HT1080 (cell line): ENCODE measurements around the gene CASS4. TPM values are rescaled to one million over a fixed set of nuclear protein-coding genes. Genes with fewer than 3 reads are reported as not detected.
"Not testable (repeated sequence)": the region's sequence is repeated elsewhere in the genome, so short reads cannot be mapped to it uniquely, and the experiment has no call there.

Source experiments
- DNase-seq: peaks from one replicate; pipeline ENCODE4 v3.0.0-alpha.2; 2015; ENCODE audit warnings: low read depth
- total RNA-seq: library from RNA; depleted of rRNA; stranded (reverse); fragments of >200 nt; shearing (Covaris generic); gene quantifications from 2 replicates; pipeline ENCODE4 v1.2.3, GENCODE V29; 2014

The CASS4 gene
- total RNA-seq, 1 experiment from 2014 or later, result not detected

DNA sequence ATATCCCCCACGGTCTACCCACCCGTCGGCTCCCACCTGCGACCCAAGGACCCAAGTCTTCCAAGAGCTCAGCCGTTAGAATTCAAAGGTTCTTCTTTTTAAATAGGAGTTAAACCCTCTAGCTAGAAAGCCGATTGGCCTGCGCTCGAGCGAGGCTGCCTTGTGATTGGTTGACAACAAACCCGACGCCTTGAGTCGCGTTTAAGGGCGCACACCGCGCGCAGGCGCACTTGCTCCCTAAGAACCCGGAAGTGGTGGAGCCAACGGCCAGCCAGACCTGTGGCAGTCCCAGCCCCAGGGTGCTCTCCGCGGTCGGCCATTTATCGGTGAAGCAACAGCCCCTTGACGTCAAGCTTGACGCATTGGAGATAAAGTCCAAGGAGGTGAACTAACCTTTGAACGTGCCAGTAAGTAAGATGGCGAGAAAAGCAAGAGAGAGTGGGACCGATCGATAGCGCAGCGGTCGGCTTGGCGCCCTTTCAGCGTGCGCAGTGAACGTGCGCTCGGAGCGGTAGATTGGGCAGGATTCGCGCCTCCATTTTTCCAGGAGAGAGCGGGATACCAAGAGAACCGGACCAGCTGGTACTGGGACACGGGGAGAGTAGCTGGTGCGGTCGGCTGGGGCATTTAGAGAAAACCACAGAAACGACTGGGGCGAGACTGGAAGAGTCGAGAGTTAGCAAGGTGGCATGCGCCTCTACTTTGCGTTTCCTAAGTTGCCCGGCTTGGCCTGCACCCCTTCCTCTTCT, 19.8 kb upstream of the CASS4 start, which contains the start of the genes AURKA and CSTF1:
TSS of gene AURKA (minus strand) at position 84 of the 749 bp plus-strand sequence. CDS start 4,018 bp downstream, outside the sequence.
TSS of gene CSTF1 (plus strand) at position 514 of the 749 bp plus-strand sequence. CDS start 2,908 bp downstream, outside the sequence.
- DNase-seq, result peak; percentile 100

DNA sequence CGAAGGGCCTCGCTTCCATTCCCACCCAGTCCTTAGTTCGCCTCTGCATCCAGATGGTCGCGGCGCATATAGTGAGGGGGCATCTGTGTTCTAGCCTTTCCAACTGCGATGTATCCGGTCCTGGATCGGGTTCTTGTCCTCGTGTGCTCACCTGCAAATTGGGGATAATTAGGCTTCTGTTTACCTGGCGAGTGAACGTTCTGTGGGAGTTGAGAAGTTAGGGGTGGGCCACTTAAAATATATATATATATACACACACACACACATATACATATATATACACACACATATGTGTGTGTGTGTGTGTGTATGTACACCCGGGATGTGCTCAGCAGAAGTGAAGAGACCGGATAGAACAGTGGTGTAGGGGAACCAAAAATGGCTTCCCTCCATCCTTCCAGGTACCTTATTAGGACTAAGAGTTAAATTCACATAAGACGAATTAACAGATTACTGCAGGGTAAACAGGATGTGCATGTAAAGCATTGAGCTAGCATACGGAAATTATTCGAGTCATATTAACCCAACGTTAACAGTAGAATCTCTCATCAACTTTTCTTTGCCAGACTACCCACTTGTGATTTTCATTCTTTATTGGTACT, 19.1 kb upstream of the CASS4 start:
- DNase-seq, result no peak

DNA sequence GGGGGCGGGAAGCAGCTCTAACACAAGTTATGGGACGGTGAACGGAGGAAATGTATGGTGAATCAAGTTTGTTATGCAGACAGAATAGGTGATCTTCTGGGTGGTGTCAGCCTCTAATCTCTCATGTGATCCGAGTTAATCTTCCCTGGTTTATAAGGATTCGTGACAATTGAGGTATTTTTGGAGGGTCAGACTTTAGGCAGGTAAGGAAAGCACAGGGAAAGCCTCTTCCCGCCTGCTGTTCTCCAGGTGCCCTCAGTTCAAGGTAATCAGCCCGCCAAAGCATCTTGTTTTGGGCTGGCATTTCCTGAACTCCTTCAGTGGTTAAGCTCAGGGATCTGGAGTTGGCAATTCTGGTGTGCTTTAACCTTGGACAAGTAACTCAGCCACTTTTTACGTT, 18.4 kb upstream of the CASS4 start:
- DNase-seq, result no peak

DNA sequence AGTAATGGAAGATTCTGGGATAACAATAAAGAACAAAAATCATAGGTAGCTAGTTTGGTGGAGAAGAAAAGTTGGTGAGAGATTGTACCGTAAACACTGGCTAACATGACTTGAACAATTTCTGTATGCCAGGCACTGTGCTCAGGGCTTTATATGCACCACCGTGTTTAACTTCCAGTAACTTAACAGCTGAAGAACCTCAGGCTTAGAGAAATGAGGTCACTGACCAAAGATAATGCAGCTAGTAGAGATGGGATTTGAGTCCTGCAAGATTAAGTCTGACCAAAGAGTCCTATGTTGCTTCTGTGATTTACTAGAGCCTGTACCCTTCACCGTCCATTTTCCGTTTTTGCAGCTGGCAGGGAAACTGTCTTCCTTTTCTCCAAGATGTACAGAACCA, 16.9 kb upstream of the CASS4 start:
- no peak for DNase-seq

DNA sequence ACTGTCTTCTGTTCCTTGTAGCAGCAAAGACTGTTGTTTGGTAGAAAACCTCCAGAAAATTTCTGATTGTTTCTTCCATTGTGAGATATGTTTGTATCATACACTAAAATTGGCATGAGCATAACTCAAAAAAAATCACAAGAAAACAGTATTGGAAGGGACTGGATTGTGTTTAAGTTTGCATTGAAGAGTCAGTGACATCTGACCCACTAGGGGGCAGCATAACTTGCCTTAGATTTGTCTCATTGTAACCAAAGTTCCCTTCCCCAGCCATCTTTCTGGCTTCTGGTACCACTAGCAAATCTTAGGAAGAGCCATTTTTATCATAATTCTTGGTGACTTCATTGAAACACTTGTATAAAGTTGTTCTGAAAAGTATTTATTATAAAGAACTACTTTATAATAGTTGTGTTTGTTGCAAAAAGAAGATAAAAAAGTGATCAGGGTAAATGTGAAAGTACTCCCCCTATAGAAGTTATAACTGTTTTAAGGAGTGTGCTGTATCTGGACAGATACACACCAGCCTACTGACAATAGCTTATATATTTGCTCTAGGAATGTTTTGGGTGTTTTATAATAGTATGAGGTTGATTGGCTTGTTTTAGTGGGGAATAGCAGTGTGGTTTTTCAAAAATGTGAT, 11.9 kb upstream of the CASS4 start:
- peak; percentile 44 for DNase-seq

DNA sequence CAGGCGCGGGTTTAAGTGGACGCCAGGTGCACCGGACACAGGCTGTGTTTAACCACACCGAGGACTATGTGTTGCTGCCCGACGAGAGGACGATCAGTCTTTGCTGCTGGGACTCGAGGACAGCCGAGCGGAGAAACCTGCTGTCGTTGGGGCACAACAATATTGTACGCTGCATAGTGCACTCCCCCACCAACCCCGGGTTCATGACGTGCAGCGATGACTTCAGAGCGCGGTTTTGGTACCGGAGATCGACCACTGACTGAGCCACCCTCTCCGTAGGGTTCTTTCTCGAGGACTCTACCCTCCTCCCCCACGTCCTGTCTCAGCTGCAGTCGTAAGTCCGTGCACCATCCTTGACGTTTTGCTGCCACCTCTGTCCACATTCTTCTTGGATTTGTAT, 8.6 kb upstream of the CASS4 start:
- DNase-seq, result no peak

DNA sequence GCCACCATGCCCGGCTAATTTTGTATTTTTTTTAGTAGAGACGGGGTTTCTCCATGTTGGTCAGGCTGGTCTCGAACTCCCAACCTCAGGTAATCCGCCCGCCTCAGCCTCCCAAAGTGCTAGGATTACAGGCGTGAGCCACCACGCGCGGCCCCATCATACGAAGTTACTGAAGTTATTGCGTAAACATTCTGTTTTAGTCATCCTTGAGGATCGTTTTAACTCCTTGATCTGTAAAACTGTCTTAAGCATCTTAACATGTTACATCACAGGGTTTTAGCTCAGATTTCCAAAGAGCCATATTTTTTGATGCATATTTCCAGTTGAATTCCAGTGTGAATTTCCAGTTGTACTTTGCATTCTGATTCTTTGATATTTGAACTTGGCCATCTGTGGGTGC, 6.7 kb upstream of the CASS4 start:
- not testable (repeated sequence) for DNase-seq

DNA sequence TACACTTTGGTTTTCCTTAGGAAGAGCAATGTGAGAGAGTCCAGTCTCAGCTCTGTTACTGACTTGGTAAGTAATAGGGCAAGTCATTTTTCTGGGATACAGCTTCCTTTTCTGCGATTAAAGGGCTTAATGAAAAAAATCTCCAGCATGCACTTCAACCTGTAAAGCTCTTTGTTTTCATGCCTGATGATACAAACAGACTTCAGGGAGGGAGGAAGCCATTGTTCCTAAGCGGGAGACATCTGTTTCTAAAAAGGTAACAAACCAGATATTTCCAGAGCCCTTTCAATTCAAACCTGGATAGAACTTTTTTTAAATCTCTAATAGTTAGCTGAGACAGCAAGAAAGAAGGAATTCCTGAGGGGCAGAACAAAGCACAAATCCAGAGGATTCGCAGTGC, 5.2 kb upstream of the CASS4 start:
- DNase-seq, result no peak

DNA sequence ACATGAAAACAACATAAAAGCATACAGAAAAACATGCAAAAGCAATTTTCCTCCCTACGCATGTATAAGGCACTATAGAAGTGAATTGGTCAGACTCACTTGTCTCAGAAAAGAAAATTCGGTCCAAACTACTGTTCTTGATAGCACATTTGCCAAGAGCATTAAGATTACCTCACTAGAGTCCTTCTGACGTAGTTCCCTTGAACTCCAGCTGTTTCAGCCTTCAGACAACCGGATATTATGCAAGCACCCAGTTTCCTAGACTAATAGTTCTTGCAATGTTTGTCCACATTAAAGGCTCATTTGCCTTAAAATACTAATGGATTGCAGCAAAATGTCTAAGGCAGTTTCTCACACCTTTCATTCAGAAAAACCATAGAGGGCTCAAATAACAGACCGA, 2.5 kb upstream of the CASS4 start:
- no peak for DNase-seq

DNA sequence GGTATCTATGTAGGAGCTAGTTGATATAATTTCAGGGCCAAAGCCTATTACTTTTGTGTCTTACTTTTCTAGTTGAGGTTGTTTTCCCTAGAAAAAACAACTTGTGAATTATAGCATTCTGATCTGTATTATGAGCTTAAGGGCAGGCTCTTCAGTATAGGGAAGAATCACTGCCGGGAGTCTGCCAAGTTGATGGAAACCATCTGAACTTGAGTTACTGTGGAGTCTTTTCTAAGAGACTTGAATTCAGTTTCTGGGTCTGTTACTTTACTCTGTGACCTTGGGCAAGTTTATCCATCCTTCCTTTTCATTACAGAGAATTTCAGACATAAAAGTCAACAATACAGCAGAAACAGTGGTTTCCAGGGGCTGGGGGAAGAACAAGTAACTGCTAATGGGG, 2.1 kb upstream of the CASS4 start:
- no peak for DNase-seq

DNA sequence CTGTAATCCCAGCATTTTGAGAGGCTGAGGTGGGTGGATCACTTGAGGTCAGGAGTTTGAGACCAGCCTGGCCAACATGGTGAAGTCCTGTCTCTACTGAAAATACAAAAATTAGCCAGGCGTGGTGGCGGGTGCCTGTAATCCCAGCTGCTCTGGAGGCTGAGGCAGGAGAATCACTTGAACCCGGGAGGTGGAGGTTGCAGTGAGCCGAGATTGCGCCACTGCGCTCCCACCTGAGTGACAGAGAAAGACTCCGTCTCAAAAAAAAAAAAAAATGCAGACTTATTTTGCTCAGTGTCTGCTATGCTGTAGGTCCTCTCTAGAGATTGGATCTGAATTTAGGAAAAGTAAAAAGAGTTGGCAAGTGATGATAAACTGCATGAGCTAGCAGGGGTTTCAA, 773 bp upstream of the CASS4 start:
- DNase-seq, result not testable (repeated sequence)

DNA sequence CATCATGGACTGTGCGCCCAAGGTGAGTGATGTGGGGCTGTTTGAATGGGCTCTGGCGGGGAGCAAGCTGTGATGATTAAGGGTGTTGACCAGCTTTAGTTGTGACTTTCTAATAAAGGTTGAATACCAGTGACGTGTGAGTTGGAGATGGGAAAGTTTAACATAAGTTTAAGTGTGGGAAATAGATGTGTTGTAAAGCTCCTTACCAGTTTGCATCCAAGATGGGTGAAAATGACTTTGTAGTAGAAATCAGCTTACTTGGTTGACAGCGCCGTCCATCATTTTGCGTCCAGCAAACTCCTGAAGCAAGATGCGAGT, 372 bp downstream of the CASS4 start:
- DNase-seq, result no peak

DNA sequence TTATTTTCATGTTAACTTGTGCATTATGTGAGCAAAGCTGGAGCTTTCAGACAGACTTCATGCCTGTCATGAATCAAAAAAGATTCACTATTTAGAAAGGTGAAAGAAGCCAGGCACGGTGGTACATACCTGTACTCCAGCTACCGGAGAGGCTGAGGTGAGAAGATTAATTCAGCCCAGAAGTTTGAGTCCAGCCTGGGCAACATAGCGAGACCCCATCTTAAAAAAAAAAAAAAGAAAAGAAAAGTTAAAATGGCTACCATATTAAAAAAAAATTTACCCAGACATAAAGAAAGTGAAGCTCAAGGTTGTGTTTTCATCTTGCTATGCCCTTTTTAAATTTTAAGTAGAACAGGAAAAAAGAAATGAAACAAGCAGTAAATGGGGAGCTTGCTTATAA, 889 bp downstream of the CASS4 start:
- DNase-seq, result no peak

DNA sequence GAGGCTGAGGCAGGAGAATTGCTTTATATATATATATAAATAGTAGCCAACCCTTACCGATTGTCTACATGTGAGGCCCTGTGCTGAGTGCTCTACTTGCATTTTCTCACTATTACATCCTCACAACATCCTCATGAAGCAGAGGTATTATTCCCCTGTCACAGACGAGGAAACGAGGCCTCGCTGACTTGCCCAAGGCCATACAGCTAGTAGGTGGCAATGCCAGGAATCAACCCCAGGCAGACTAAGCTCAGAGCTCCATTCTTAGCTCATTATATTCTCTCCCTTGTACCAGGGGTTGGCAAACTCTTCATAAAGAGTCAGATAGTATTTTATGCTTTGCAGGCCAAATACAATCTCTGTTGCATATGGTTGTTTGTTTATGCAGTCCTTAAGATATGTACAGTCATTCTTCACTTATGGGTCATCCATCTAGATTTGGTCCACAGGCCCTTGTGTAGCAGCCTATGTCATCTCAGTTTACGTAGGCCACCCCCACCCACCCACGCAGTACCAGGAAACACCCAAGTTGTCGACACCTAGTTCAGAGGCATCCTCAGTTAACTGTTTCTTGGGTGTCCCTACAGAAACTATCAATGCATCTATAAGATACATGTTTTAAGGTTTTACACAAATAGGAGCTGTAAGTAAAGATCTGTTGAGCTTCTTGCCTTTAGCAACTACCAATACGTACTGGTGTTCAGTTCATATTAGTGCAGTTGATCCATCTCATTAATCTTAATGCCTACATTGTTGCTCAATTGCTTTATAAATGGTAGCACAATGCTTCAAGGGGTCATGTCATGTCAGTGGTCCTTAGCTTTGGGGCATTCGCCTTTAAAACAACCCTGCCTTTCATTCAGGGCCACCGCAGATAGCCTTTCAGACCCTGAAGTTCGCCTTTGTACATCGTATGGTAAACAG, 3.0 kb downstream of the CASS4 start:
- no peak for DNase-seq

DNA sequence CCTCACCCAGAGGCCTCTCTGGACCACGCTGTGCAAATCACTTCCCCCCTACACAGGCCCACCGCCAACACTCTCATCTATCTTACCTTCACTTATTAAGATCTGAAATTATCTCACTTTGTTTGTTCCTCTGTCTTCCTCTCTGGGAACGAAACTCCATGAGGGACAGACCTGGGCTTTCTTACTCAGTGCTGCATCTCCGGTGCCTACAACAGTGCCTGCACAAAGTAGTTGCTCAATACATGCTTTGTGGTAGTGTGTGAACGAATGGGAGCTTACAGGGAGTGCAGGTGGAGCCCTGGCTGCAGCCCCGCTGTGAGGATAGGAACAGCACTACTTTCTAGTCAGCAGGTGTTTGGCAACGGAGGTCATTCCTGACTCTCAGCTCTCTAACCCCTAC, 5.3 kb downstream of the CASS4 start:
- DNase-seq, result no peak

DNA sequence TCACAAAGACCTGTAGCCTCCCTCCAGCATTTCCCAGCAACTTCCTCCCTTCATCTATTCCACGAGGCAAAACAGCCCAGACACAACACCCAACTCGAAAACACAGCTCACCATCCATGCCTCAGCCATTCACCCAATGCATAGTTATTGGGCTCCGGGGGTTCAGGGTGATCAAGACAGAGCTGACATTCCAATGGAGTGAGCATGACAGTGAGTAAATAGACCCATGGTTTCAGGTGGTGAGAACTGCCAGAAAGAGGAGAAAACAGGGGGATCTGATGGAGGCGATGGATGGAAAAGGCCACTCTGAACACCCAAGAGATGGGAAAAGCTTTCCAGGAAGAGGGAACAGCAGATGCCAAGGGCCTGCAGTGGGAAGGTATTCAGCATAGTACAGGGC, 5.9 kb downstream of the CASS4 start:
- DNase-seq, result peak; percentile 22

DNA sequence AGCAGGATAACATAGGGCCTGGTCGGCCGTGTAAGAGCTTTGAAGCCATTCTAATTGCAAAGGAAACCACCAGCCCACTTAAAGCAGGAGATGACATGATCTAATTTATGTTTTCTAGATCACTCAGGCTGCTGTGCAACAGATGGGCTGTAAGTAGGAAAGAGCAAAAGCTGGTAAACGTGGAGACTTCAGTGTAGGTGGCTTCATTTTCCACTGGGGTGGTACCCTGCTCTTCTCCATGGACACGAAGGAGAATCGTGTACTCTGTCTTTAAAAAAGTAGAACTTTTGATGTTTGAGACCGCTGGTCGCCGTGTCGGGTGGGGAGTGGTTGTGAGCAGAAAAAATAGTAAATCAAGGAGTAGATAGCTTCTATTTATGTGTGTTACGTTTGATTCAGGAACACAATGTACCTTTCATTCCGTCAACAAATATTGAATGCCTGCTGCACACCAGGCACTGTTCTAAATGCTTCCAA, 6.4 kb downstream of the CASS4 start:
- no peak for DNase-seq

DNA sequence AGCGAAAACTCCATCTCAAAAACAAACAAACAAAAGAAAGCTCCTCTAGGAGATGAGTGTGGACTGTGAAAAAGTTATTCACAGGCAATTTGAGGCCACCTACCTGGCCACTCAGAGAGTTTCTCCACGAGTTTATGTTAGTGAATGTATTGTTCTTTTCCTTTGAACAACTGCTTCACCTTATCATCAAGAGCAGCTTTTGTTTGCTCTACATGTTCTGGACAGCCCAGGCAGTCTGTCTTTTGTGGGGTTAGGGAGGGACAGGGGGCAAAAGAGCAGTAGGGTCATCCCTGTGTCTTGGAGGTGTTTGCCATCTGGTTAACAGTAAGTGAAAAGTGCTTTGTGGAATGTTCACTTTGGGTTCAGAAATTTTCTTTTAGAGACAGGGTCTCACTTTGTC, 8.0 kb downstream of the CASS4 start:
- no peak for DNase-seq

DNA sequence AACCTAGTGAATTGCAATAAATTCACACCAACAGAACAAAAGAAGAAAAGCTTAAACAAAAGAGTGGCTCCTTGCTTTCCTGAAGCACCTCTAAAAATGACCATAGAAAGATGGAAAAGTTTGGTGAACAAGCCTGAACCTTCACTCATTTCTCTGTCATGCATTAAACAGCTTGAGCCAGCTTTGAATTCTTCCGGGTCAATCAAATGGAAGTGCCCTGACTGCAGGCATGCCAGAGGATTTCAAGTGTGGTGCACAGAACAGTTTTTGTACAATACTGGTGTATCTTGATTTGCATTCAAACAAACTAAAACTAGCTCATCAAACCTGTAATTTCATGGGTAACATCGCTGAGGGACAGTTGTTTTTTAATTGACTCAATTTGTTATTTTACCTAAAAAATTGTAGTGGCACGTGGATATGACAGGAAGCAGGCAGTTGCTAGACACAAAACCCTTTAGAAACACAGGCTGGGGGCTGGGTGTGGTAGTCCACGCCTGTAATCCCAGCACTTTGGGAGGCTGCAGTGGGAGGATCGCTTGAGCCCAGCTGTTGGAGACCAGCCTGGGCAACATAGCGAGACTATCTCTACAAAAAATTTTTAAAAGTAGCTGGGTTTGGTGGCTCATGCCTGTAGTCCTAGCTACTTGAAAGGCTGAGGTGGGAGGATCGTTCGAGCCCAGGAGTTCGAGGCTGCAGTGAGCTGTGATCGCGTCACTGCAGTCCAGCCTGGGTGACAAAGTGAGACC, 9.1 kb downstream of the CASS4 start:
- no peak for DNase-seq

DNA sequence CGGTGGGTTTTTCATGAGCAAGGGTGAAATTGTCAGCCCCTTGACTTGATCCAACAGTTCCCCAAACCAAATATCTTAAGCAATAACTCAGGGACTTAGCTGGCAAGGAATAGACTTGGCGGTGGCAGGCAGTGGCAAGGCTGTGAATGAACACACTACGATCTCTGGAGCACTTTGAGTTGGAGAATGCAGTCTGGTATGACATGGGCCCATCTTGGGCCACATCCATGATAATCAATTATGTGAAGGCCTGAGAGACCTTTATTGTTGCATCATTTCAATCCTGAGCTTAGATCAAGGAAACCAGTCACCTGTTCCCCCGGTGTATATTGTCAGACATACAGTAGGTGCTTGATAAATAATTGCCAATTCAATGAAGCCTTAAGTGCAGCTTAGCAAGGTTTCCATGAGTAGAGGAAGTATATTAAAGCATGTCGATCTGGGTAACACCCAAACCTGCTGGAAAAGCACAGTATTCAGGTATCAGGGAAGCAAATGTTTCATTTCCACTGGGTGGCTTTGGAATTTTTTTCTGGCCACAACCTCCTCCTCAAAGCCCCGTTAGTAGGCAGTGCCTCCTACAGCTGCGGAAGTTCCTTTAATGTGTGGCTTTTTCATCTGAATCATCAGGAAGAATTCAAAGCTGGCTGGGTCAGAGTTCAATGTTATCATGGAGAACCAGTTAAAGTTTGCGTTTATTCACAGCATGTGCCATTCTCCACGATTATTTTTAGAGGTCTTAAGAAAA, 10.2 kb downstream of the CASS4 start:
- DNase-seq, result peak; percentile 84
